Measurements from ENCODE around the gene SPEN.
"Not testable (repeated sequence)": the region's sequence is repeated elsewhere in the genome, so short reads cannot be mapped to it uniquely, and the experiment has no call there.

GRCh38 chr1:15892857-15893599 is 45.5 kb downstream of the SPEN start:
- TF ChIP-seq CTCF, POLR2A (IDR thresholded peaks at IDR 0.05): not testable (repeated sequence)
